Stimulated activated CD8-positive, alpha-beta memory T cell treated with anti-CD3 and anti-CD28 coated beads, Interleukin-15, amount 100 ng/mL, for 1 hour (primary cell): ENCODE results near the gene EIF2D.
"Not testable (repeated sequence)": the region's sequence is repeated elsewhere in the genome, so short reads cannot be mapped to it uniquely, and the experiment has no call there.

ENCODE experiments used
- DNase-seq: peaks from one replicate; pipeline ENCODE4 v3.0.0-alpha.2; 2020; ENCODE audit warnings: low read depth

EIF2D gene

GRCh38 chr1:206612129-206612876 is at the start of gene EIF2D:
Gene EIF2D, minus strand, starts transcription at chr1:206612465. Its CDS starts 123 bp downstream, at chr1:206612342.
- DNase-seq, result peak; percentile 89

- no peak for DNase-seq
Measured at GRCh38 chr1:206661161-206661820, 49.0 kb upstream of the EIF2D start.

GRCh38 chr1:206660136-206660535 is 47.9 kb upstream of the EIF2D start:
- no peak for DNase-seq

- DNase-seq, result no peak
Measured at GRCh38 chr1:206658981-206659273, 46.7 kb upstream of the EIF2D start.

- DNase-seq, result no peak
Measured at GRCh38 chr1:206658264-206658980, 46.2 kb upstream of the EIF2D start.

- DNase-seq, result no peak
Measured at GRCh38 chr1:206657751-206658150, 45.5 kb upstream of the EIF2D start.

GRCh38 chr1:206656936-206657335 is 44.7 kb upstream of the EIF2D start:
- no peak for DNase-seq

GRCh38 chr1:206655471-206655882 is 43.2 kb upstream of the EIF2D start:
- no peak for DNase-seq

GRCh38 chr1:206654828-206655227 is 42.6 kb upstream of the EIF2D start:
- no peak for DNase-seq

GRCh38 chr1:206653715-206654459 is 41.6 kb upstream of the EIF2D start:
- no peak for DNase-seq

GRCh38 chr1:206651958-206652890 is 40.0 kb upstream of the EIF2D start:
- no peak for DNase-seq

- no peak for DNase-seq
Measured at GRCh38 chr1:206651014-206651413, 38.7 kb upstream of the EIF2D start.

- no peak for DNase-seq
Measured at GRCh38 chr1:206649261-206649921, 37.1 kb upstream of the EIF2D start.

- no peak for DNase-seq
Measured at GRCh38 chr1:206647224-206647623, 35.0 kb upstream of the EIF2D start.

GRCh38 chr1:206646504-206646903 is 34.2 kb upstream of the EIF2D start:
- no peak for DNase-seq

- DNase-seq, result no peak
Measured at GRCh38 chr1:206643118-206643698, 30.9 kb upstream of the EIF2D start.

- not testable (repeated sequence) for DNase-seq
Measured at GRCh38 chr1:206642074-206642473, 29.8 kb upstream of the EIF2D start.

- DNase-seq, result no peak
Measured at GRCh38 chr1:206637605-206638004, 25.3 kb upstream of the EIF2D start.

GRCh38 chr1:206636671-206637070 is 24.4 kb upstream of the EIF2D start:
- DNase-seq, result no peak

GRCh38 chr1:206635978-206636345 is 23.7 kb upstream of the EIF2D start:
- DNase-seq, result no peak
